ENCODE data around the gene UBE2E2.

The UBE2E2 gene

GRCh38 chr3:23359116-23359515 lies 156.0 kb downstream of the UBE2E2 start:
- no peak overlapping the region for H3K4me3 ChIP-seq (ENCODE audit: low read length)

GRCh38 chr3:23365066-23365465 lies 161.9 kb downstream of the UBE2E2 start:
- H3K27ac ChIP-seq (ENCODE audit: low read depth, low read length), result no peak overlapping the region
- no peaks in the 10 kb centered on the region for H3K27me3 ChIP-seq (ENCODE audit: insufficient read depth, low read length)
- no peaks in the 10 kb centered on the region for H3K9me3 ChIP-seq (ENCODE audit: insufficient read depth, low read depth, low read length)
- no peaks in the 10 kb centered on the region for H3K4me1 ChIP-seq (ENCODE audit: insufficient read depth, low read length)
- H3K4me3 ChIP-seq (ENCODE audit: low read length), result no peak overlapping the region
- WGBS, result 100% methylated on average over 2 of the region's 2 CpGs
- no peak overlapping the region for H3K9ac ChIP-seq (ENCODE audit: low read depth, low read length)
- H3K36me3 ChIP-seq (ENCODE audit: insufficient read depth, low read length), result no peaks in the 10 kb centered on the region

More at GRCh38 chr3:23359116-23359515, 156.0 kb downstream of the UBE2E2 start:
- H3K27ac ChIP-seq (ENCODE audit: low read depth, low read length), result no peak overlapping the region
- no peaks in the 10 kb centered on the region for H3K27me3 ChIP-seq (ENCODE audit: insufficient read depth, low read length)
- H3K9me3 ChIP-seq (ENCODE audit: insufficient read depth, low read depth, low read length), result no peaks in the 10 kb centered on the region
- H3K4me1 ChIP-seq (ENCODE audit: insufficient read depth, low read length), result no peaks in the 10 kb centered on the region
- no peaks in the 10 kb centered on the region for H3K36me3 ChIP-seq (ENCODE audit: insufficient read depth, low read length)
- no peak overlapping the region for H3K9ac ChIP-seq (ENCODE audit: low read depth, low read length)

DNA sequence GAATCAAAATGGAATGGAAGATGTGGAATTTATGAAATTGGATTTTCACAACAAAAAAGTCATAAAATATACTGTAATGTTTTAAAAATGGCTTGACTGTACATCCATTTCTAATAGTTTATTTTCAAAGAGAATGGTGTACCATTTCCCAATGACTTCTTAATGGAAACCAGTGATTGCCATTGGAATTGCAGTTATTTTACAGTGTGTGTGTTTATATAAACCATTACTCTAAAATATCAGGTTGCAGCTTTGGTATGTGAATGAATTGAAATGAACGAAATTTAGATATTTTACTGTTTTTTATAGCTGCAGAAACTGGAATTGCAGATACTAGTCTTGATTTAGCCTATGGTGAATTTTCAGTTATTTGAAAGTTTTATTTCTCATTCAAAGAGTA lies 165.6 kb downstream of the UBE2E2 start:
- Histone ChIP-seq H3K4me1 (ENCODE audit: insufficient read depth, low read length) (peaks cover 14% of the 10 kb centered on the region), H3K9me3 (ENCODE audit: insufficient read depth, low read depth, low read length) (no peaks in the 10 kb centered on the region), H3K4me3 (ENCODE audit: low read length) (no peak overlapping the region), H3K27ac (ENCODE audit: low read depth, low read length) (no peak overlapping the region), H3K27me3 (ENCODE audit: insufficient read depth, low read length) (no peaks in the 10 kb centered on the region), H3K9ac (ENCODE audit: low read depth, low read length) (no peak overlapping the region), H3K36me3 (ENCODE audit: insufficient read depth, low read length) (no peaks in the 10 kb centered on the region)
- 83% methylated on average over 1 of the region's 1 CpG for WGBS

GRCh38 chr3:23372285-23372684 lies 169.2 kb downstream of the UBE2E2 start:
- no peak overlapping the region for H3K4me3 ChIP-seq (ENCODE audit: low read length)

DNA sequence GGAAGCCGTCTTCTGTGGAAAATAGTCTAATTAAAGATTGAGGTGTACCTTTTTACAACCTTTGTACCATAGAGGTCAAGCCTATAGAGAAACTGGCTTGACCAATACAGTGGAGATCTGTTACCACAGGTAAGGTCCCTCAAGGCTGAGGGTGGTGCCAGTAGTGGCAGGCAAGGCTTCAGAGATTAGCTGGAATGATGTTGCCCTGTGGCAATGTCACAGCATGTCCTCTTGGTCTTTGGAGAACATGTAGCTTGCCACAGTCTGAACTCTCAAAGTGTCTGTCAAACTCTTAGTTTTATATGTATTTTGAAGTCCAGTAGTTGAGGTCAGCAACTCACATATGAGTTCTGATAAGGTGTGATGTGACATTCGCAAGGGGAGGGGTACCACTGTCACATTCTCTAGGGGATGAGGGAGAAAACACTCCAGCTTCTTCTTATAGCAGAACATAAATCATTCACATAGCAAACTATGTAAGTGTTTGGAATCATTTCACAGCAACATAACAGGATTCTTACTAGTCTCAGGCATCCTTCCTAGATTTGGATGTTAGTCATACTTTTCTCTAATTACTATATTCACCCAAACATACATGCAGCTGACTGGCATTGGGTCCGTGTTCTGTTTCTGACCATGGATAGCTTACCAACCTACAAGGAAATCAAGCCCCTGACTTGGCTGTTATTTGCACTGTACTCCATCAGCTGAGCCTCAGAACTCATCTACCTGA lies 173.6 kb downstream of the UBE2E2 start:
- H3K4me1 ChIP-seq (ENCODE audit: insufficient read depth, low read length), result peaks cover 14% of the 10 kb centered on the region
- H3K9me3 ChIP-seq (ENCODE audit: insufficient read depth, low read depth, low read length), result no peaks in the 10 kb centered on the region
- H3K36me3 ChIP-seq (ENCODE audit: insufficient read depth, low read length), result no peaks in the 10 kb centered on the region
- WGBS, result 91% methylated on average over 3 of the region's 3 CpGs
- no peak overlapping the region for H3K4me3 ChIP-seq (ENCODE audit: low read length)
- no peak overlapping the region for H3K27ac ChIP-seq (ENCODE audit: low read depth, low read length)
- no peak overlapping the region for H3K9ac ChIP-seq (ENCODE audit: low read depth, low read length)
- H3K27me3 ChIP-seq (ENCODE audit: insufficient read depth, low read length), result no peaks in the 10 kb centered on the region

More at GRCh38 chr3:23372285-23372684, 169.2 kb downstream of the UBE2E2 start:
- WGBS, result no CpG with 5 or more reads among the region's 1 CpG
- Histone ChIP-seq H3K27ac (ENCODE audit: low read depth, low read length) (no peak overlapping the region), H3K9me3 (ENCODE audit: insufficient read depth, low read depth, low read length) (no peaks in the 10 kb centered on the region), H3K36me3 (ENCODE audit: insufficient read depth, low read length) (no peaks in the 10 kb centered on the region), H3K9ac (ENCODE audit: low read depth, low read length) (no peak overlapping the region), H3K4me1 (ENCODE audit: insufficient read depth, low read length) (peaks cover 14% of the 10 kb centered on the region), H3K27me3 (ENCODE audit: insufficient read depth, low read length) (no peaks in the 10 kb centered on the region)

DNA sequence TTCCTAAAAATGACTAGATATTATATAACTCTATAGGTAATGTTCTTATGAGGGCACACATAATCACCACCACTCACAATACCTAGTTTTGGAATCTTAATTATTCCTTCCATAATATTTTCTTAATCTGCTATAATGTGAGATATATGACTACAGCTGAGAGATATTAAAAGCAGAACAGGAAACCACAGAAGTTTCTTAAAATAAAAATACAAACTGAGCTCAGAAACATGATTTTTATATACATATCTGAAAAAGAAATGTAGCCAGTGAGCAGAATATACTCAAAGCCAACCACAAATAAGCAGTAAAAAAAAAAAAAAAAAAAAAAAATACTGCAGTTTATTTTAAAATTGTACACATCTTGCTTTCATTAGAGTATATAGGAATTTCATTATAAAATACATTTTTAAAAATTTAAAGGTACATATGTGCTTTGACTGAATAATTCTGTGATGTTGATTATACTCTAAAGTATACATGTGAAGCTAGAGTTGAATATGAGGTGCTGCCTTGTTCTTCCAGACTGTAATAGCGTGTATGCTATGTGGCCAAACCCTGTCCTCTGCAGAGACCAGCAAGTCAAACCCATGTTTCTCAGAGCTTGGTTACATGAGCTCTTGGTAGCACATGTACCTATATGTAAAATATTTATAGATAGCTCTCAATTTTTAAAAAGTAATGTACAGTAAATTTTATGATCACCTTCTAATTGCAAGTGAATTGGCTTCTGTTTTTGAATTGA lies 175.0 kb downstream of the UBE2E2 start:
- 95% methylated on average over 1 of the region's 1 CpG for WGBS
- Histone ChIP-seq H3K4me3 (ENCODE audit: low read length) (no peak overlapping the region), H3K4me1 (ENCODE audit: insufficient read depth, low read length) (peaks cover 2% of the 10 kb centered on the region), H3K36me3 (ENCODE audit: insufficient read depth, low read length) (no peaks in the 10 kb centered on the region), H3K9ac (ENCODE audit: low read depth, low read length) (no peak overlapping the region), H3K27me3 (ENCODE audit: insufficient read depth, low read length) (no peaks in the 10 kb centered on the region), H3K9me3 (ENCODE audit: insufficient read depth, low read depth, low read length) (no peaks in the 10 kb centered on the region), H3K27ac (ENCODE audit: low read depth, low read length) (no peak overlapping the region)

DNA sequence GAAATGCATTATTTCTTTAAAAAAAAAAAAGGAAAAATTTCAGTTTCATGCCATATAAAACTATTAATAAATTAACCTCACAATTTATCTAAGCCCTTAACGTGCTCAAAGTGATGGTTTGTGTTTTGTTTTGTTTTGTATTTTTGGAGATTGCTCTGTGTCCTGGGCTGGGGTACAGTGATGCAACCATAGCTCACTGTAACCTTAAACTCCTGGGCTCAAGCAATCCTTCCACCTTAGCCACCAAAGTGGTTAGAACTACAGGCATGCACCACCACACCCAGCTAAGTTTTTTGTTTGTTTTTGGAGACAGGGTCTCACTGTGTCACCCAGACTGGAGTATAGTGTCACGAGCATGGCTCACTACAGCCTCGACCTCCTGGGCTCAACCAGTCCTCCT lies 180.7 kb downstream of the UBE2E2 start:
- no peak overlapping the region for H3K27ac ChIP-seq (ENCODE audit: low read depth, low read length)

GRCh38 chr3:23385327-23385726 lies 182.2 kb downstream of the UBE2E2 start:
- H3K4me3 ChIP-seq (ENCODE audit: low read length), result no peak overlapping the region
- H3K27ac ChIP-seq (ENCODE audit: low read depth, low read length), result no peak overlapping the region
- WGBS, result 94% methylated on average over 1 of the region's 1 CpG
- peaks cover 21% of the 10 kb centered on the region; the same call in 1 of the 2 replicates for H3K4me1 ChIP-seq (ENCODE audit: insufficient read depth, low read length)
- no peaks in the 10 kb centered on the region for H3K27me3 ChIP-seq (ENCODE audit: insufficient read depth, low read length)
- no peaks in the 10 kb centered on the region for H3K9me3 ChIP-seq (ENCODE audit: insufficient read depth, low read depth, low read length)
- no peaks in the 10 kb centered on the region for H3K36me3 ChIP-seq (ENCODE audit: insufficient read depth, low read length)
- no peak overlapping the region for H3K9ac ChIP-seq (ENCODE audit: low read depth, low read length)

More for the DNA sequence above, 180.7 kb downstream of the UBE2E2 start:
- Histone ChIP-seq H3K4me1 (ENCODE audit: insufficient read depth, low read length) (peaks cover 16% of the 10 kb centered on the region; the same call in 1 of the 2 replicates), H3K9ac (ENCODE audit: low read depth, low read length) (no peak overlapping the region), H3K36me3 (ENCODE audit: insufficient read depth, low read length) (no peaks in the 10 kb centered on the region), H3K27me3 (ENCODE audit: insufficient read depth, low read length) (no peaks in the 10 kb centered on the region), H3K4me3 (ENCODE audit: low read length) (no peak overlapping the region), H3K9me3 (ENCODE audit: insufficient read depth, low read depth, low read length) (no peaks in the 10 kb centered on the region)
- 96% methylated on average over 2 of the region's 3 CpGs for WGBS

GRCh38 chr3:23387286-23387918 lies 184.3 kb downstream of the UBE2E2 start:
- no peaks in the 10 kb centered on the region for H3K27me3 ChIP-seq (ENCODE audit: insufficient read depth, low read length)
- 88% methylated on average over 3 of the region's 3 CpGs for WGBS
- no peak overlapping the region for H3K9ac ChIP-seq (ENCODE audit: low read depth, low read length)
- H3K4me3 ChIP-seq (ENCODE audit: low read length), result no peak overlapping the region
- no peaks in the 10 kb centered on the region for H3K9me3 ChIP-seq (ENCODE audit: insufficient read depth, low read depth, low read length)
- peaks cover 21% of the 10 kb centered on the region; the same call in 1 of the 2 replicates for H3K4me1 ChIP-seq (ENCODE audit: insufficient read depth, low read length)
- H3K36me3 ChIP-seq (ENCODE audit: insufficient read depth, low read length), result no peaks in the 10 kb centered on the region
- no peak overlapping the region for H3K27ac ChIP-seq (ENCODE audit: low read depth, low read length)

DNA sequence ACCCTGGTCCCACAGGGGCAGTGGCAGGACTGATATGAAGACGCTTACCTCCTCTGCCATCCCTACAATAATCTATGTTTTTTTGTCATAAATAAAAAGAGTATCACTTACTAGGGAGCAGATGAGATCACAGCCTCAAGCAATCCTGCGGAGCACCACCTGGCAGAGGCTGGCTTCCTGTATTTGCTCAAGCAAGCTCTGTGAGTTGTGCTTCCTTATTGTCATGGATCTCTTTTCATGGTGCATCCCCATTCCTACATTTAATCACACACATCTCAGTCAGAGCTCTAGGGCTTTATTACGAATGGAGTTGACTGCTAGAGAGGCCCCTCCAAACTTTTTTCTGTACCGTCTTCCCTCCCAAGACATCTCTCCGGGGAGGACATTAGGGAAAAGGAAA lies 186.0 kb downstream of the UBE2E2 start:
- peaks cover 21% of the 10 kb centered on the region; the same call in 1 of the 2 replicates for H3K4me1 ChIP-seq (ENCODE audit: insufficient read depth, low read length)
- peak overlapping the region; percentile 47; the same call in 1 of the 2 replicates for H3K27ac ChIP-seq (ENCODE audit: low read depth, low read length)
- no peaks in the 10 kb centered on the region for H3K27me3 ChIP-seq (ENCODE audit: insufficient read depth, low read length)
- no peaks in the 10 kb centered on the region for H3K36me3 ChIP-seq (ENCODE audit: insufficient read depth, low read length)
- no peak overlapping the region for H3K4me3 ChIP-seq (ENCODE audit: low read length)
- 35% methylated on average over 2 of the region's 5 CpGs for WGBS
- no peak overlapping the region for H3K9ac ChIP-seq (ENCODE audit: low read depth, low read length)
- H3K9me3 ChIP-seq (ENCODE audit: insufficient read depth, low read depth, low read length), result no peaks in the 10 kb centered on the region

- H3K4me1 ChIP-seq (ENCODE audit: insufficient read depth, low read length), result peaks cover 21% of the 10 kb centered on the region; the same call in 1 of the 2 replicates
- H3K27ac ChIP-seq (ENCODE audit: low read depth, low read length), result peak overlapping the region; percentile 47; the same call in 1 of the 2 replicates
- no peaks in the 10 kb centered on the region for H3K27me3 ChIP-seq (ENCODE audit: insufficient read depth, low read length)
- H3K4me3 ChIP-seq (ENCODE audit: low read length), result no peak overlapping the region
- no peaks in the 10 kb centered on the region for H3K36me3 ChIP-seq (ENCODE audit: insufficient read depth, low read length)
- no peak overlapping the region for H3K9ac ChIP-seq (ENCODE audit: low read depth, low read length)
- 74% methylated on average over 3 of the region's 3 CpGs for WGBS
- no peaks in the 10 kb centered on the region for H3K9me3 ChIP-seq (ENCODE audit: insufficient read depth, low read depth, low read length)
These were observed 186.6 kb downstream of the UBE2E2 start for GRCh38 chr3:23389686-23390085.
